HL-60 (cell line): ENCODE results near the gene CACNA1D.

Experiments
- DNase-seq, 2 experiments: peaks; one replicate each; pipeline ENCODE4 v3.0.0-alpha.2; 2010 to 2020; ENCODE audit warnings: low read depth in 1 of 2, low spot score in 1 of 2
- H3K27ac ChIP-seq: fragments of 250-450 bp; sonication (Bioruptor Pico); replicated peaks from 2 replicates; pipeline ENCODE4 v1.5.1; 2020; ENCODE audit warnings: mild to moderate bottlenecking, moderate library complexity
- H3K27me3 ChIP-seq: fragments of 250-450 bp; sonication (Bioruptor Pico); 2 replicates; pipeline ENCODE4 v1.5.1; 2021; ENCODE audit warnings: mild to moderate bottlenecking, moderate library complexity; ENCODE audit not compliant: insufficient read depth, poor library complexity, severe bottlenecking
- H3K4me3 ChIP-seq: replicated peaks from 2 replicates; pipeline ENCODE4 v1.5.1; 2011; ENCODE audit warnings: mild to moderate bottlenecking, control low read depth, low read length; ENCODE audit not compliant: insufficient read depth
- CTCF ChIP-seq: IDR thresholded peaks from one replicate; pipeline ENCODE4 v1.5.1; 2011; ENCODE audit warnings: low read length, control low read depth, inconsistent platforms; ENCODE audit not compliant: insufficient read depth
- GABPA ChIP-seq: IDR thresholded peaks from 2 replicates; pipeline ENCODE4 v1.6.1; 2012; ENCODE audit warnings: low read depth
- POLR2AphosphoS5 ChIP-seq: IDR thresholded peaks from 2 replicates; pipeline ENCODE4 v1.6.1; 2012; ENCODE audit warnings: low read depth
- REST ChIP-seq: IDR thresholded peaks from 2 replicates; pipeline ENCODE4 v1.6.1; 2012; ENCODE audit warnings: low read depth; ENCODE audit not compliant: insufficient replicate concordance
- SPI1 ChIP-seq: IDR thresholded peaks from 2 replicates; pipeline ENCODE4 v1.6.1; 2012; ENCODE audit warnings: low read depth, mild to moderate bottlenecking, borderline replicate concordance

CACNA1D gene

GRCh38 chr3:53579636-53580035 is 85.2 kb downstream of the CACNA1D start:
- Histone ChIP-seq H3K27ac (no peak overlapping the region), H3K27me3 (peaks cover 3% of the 10 kb centered on the region), H3K4me3 (no peak overlapping the region)
- DNase-seq, result no peak
- no peak for TF ChIP-seq CTCF
- TF ChIP-seq POLR2AphosphoS5, result no peak
- TF ChIP-seq GABPA, result no peak
- TF ChIP-seq SPI1, result no peak
- no peak for TF ChIP-seq REST

- peaks cover 3% of the 10 kb centered on the region for H3K27me3 ChIP-seq
- DNase-seq, result no peak
Observed at GRCh38 chr3:53581671-53582070, 87.3 kb downstream of the CACNA1D start.

More at GRCh38 chr3:53581671-53582070, 87.3 kb downstream of the CACNA1D start:
- Histone ChIP-seq H3K27ac (no peak overlapping the region), H3K4me3 (no peak overlapping the region)
- TF ChIP-seq SPI1, result no peak
- TF ChIP-seq GABPA, result no peak
- TF ChIP-seq REST, result no peak
- TF ChIP-seq POLR2AphosphoS5, result no peak
- TF ChIP-seq CTCF, result no peak
